ENCODE measurements around the gene RPUSD4.

- TF ChIP-seq HDAC2 (IDR thresholded peaks at IDR 0.05) = no peak
- TF ChIP-seq PRDM15 (CRISPR knock-in tag; IDR thresholded peaks at IDR 0.05) = no peak
- no peak for TF ChIP-seq CTCF (IDR thresholded peaks at IDR 0.05 in 2 of 3, conservative IDR thresholded peaks at IDR 0.05 in 1 of 3; ENCODE audit: control insufficient read depth in 2 of 3, extremely low read depth in 1 of 3, insufficient read depth in 1 of 3, low read depth in 3 of 3, low read length in 3 of 3)
- TF ChIP-seq NR2C1 (IDR thresholded peaks at IDR 0.05) = no peak
- no peak for TF ChIP-seq SUZ12 (IDR thresholded peaks at IDR 0.05; ENCODE audit: unreplicated experiment)
These were observed 18.5 kb upstream of the RPUSD4 start for GRCh38 chr11:126229858-126230540.

Data from GM12878 (cell line).